WTC11 (cell line): Measurements from ENCODE around the gene ANO4. TPM values are rescaled to one million over a fixed set of nuclear protein-coding genes. Genes with fewer than 3 reads are reported as not detected.
"Not testable (repeated sequence)": the region's sequence is repeated elsewhere in the genome, so short reads cannot be mapped to it uniquely, and the experiment has no call there.

ENCODE experiments used
- ATAC-seq: fragments of 200-7000 bp; cut with Tn5 transposase; 2 replicates; pipeline ENCODE4 v1.10.0; 2021; ENCODE audit warnings: mild to moderate bottlenecking, moderate library complexity
- CTCF ChIA-PET: fragments of 300-600 bp; sonication (Branson Sonifier 250); formaldehyde crosslinking; loops from one replicate; lab custom pipeline; 2021; ENCODE audit warnings: antibody characterized with exemption; lab: Charles Lee
- POLR2A ChIA-PET: fragments of 350-600 bp; sonication (Branson Sonifier 250); formaldehyde crosslinking; loops from one replicate; lab custom pipeline; 2021; ENCODE audit warnings: antibody characterized with exemption; lab: Charles Lee
- DNase-seq: peaks from one replicate; pipeline ENCODE4 v3.0.0; 2021; ENCODE audit warnings: low spot score
- H3K27ac Mint-ChIP-seq: 2 replicates; pipeline ENCODE4 v1.8.0; 2021; ENCODE audit warnings: mixed read lengths
- H3K27me3 Mint-ChIP-seq: 2 replicates; pipeline ENCODE4 v1.8.0; 2021; ENCODE audit warnings: low read depth, mild to moderate bottlenecking, moderate library complexity, mixed read lengths
- H3K36me3 Mint-ChIP-seq: 2 replicates; pipeline ENCODE4 v1.8.0; 2021; ENCODE audit warnings: mixed read lengths
- H3K4me1 Mint-ChIP-seq: 2 replicates; pipeline ENCODE4 v1.8.0; 2022; ENCODE audit warnings: mixed read lengths
- H3K4me3 Mint-ChIP-seq: 2 replicates; pipeline ENCODE4 v1.8.0; 2021; ENCODE audit warnings: mild to moderate bottlenecking, moderate library complexity, mixed read lengths
- H3K9me3 Mint-ChIP-seq: 2 replicates; pipeline ENCODE4 v1.8.0; 2021; ENCODE audit warnings: mixed read lengths
- ARID4B ChIP-seq: sonication (generic); formaldehyde crosslinking; IDR thresholded peaks from 2 replicates; pipeline ENCODE4 v1.8.0; 2023; ENCODE audit warnings: missing genetic modification reagents, mild to moderate bottlenecking, borderline replicate concordance
- ATF2 ChIP-seq: sonication (generic); formaldehyde crosslinking; IDR thresholded peaks from 2 replicates; pipeline ENCODE4 v1.8.1; 2022; ENCODE audit warnings: low read depth, missing genetic modification reagents, borderline replicate concordance
- ATF3 ChIP-seq: sonication (generic); formaldehyde crosslinking; conservative IDR thresholded peaks from 2 replicates; pipeline ENCODE4 v1.8.1; 2022; ENCODE audit warnings: mild to moderate bottlenecking, missing genetic modification reagents
- CREB1 ChIP-seq: sonication (generic); formaldehyde crosslinking; IDR thresholded peaks from 2 replicates; pipeline ENCODE4 v1.8.0; 2023; ENCODE audit warnings: mild to moderate bottlenecking, missing genetic modification reagents
- CTCF ChIP-seq: fragments of 200-600 bp; IDR thresholded peaks from 2 replicates; pipeline ENCODE4 v1.8.0; 2022; ENCODE audit warnings: antibody characterized with exemption
- EMX1 ChIP-seq: fragments of 250-450 bp; sonication (Bioruptor Pico); IDR thresholded peaks from 2 replicates; pipeline ENCODE4 v1.8.0; 2021; ENCODE audit warnings: mild to moderate bottlenecking
- ESRRA ChIP-seq: sonication (generic); formaldehyde crosslinking; IDR thresholded peaks from 2 replicates; pipeline ENCODE4 v1.8.1; 2022; ENCODE audit warnings: mild to moderate bottlenecking, missing genetic modification reagents, borderline replicate concordance
- FOXJ3 ChIP-seq: sonication (generic); formaldehyde crosslinking; IDR thresholded peaks from 2 replicates; pipeline ENCODE4 v1.9.0; 2021; ENCODE audit warnings: missing genetic modification reagents, mild to moderate bottlenecking, borderline replicate concordance
- FOXP1 ChIP-seq: sonication (generic); formaldehyde crosslinking; IDR thresholded peaks from 2 replicates; pipeline ENCODE4 v1.8.0; 2022; ENCODE audit warnings: missing genetic modification reagents, mild to moderate bottlenecking, moderate library complexity, borderline replicate concordance
- FOXP4 ChIP-seq: sonication (generic); formaldehyde crosslinking; IDR thresholded peaks from 2 replicates; pipeline ENCODE4 v1.8.0; 2022; ENCODE audit warnings: mild to moderate bottlenecking, missing genetic modification reagents
- TP53 ChIP-seq: sonication (generic); formaldehyde crosslinking; IDR thresholded peaks from 2 replicates; pipeline ENCODE4 v1.8.1; 2023; ENCODE audit warnings: mild to moderate bottlenecking, missing genetic modification reagents
- ZNF121 ChIP-seq: sonication (generic); formaldehyde crosslinking; IDR thresholded peaks from 2 replicates; pipeline ENCODE4 v1.8.0; 2023; ENCODE audit warnings: missing genetic modification reagents
- ZNF219 ChIP-seq: sonication (generic); formaldehyde crosslinking; IDR thresholded peaks from 2 replicates; pipeline ENCODE4 v1.8.0; 2023; ENCODE audit warnings: missing genetic modification reagents, mild to moderate bottlenecking, borderline replicate concordance
- ZNF263 ChIP-seq: sonication (generic); formaldehyde crosslinking; IDR thresholded peaks from 2 replicates; pipeline ENCODE4 v1.8.1; 2022; ENCODE audit warnings: low read depth, mild to moderate bottlenecking, moderate library complexity, missing genetic modification reagents
- ZNF532 ChIP-seq: fragments of 250-450 bp; sonication (Bioruptor Pico); IDR thresholded peaks from 2 replicates; pipeline ENCODE4 v1.9.0; 2021; ENCODE audit warnings: mild to moderate bottlenecking, borderline replicate concordance
- ZNF671 ChIP-seq: fragments of 250-450 bp; sonication (Bioruptor Pico); IDR thresholded peaks from 2 replicates; pipeline ENCODE4 v1.8.0; 2021; ENCODE audit warnings: mild to moderate bottlenecking
- total RNA-seq: library from RNA; stranded (reverse); gene quantifications from 3 replicates; pipeline ENCODE4 v1.2.3, GENCODE V29; 2021

The ANO4 gene
- total RNA-seq, 1 experiment from 2014 or later = 2.6 TPM

- TF ChIP-seq CTCF (no peak), FOXP1 (CRISPR knock-in tag) (no peak), EMX1 (no peak), TP53 (no peak), ZNF263 (CRISPR knock-in tag) (no peak)
These were observed 138.0 kb downstream of the ANO4 start (continued) for GRCh38 chr12:100932571-100932970.

GRCh38 chr12:100933531-100933930 lies 139.0 kb downstream of the ANO4 start:
- H3K27me3 Mint-ChIP-seq, H3K9me3 Mint-ChIP-seq, H3K27ac Mint-ChIP-seq, H3K4me3 Mint-ChIP-seq, H3K36me3 Mint-ChIP-seq, ATAC-seq, H3K4me1 Mint-ChIP-seq, POLR2A ChIA-PET, DNase-seq, CTCF ChIA-PET: not testable (repeated sequence)

GRCh38 chr12:100935929-100936328 lies 141.4 kb downstream of the ANO4 start:
- ATAC-seq (no peak), DNase-seq (no peak)
- H3K27me3 Mint-ChIP-seq = no peaks in the 10 kb centered on the region
- no peak for TF ChIP-seq ZNF121
- no peak overlapping the region for H3K4me3 Mint-ChIP-seq
- CTCF ChIA-PET = no interaction called here
- H3K36me3 Mint-ChIP-seq = no peaks in the 10 kb centered on the region
- peaks cover 5% of the 10 kb centered on the region for H3K9me3 Mint-ChIP-seq
- no peak overlapping the region for H3K27ac Mint-ChIP-seq
- peaks cover 9% of the 10 kb centered on the region for H3K4me1 Mint-ChIP-seq
- POLR2A ChIA-PET = no interaction called here

- ChIA-PET CTCF (no interaction called here), POLR2A (no interaction called here)
- H3K4me3 Mint-ChIP-seq = no peak overlapping the region
- no peaks in the 10 kb centered on the region for H3K27me3 Mint-ChIP-seq
- H3K36me3 Mint-ChIP-seq = no peaks in the 10 kb centered on the region
- H3K27ac Mint-ChIP-seq = no peak overlapping the region
- peaks cover 5% of the 10 kb centered on the region for H3K4me1 Mint-ChIP-seq
- no peak for DNase-seq
- ATAC-seq = no peak
- H3K9me3 Mint-ChIP-seq = peaks cover 5% of the 10 kb centered on the region
- TF ChIP-seq FOXJ3 (CRISPR knock-in tag) (no peak), ARID4B (CRISPR knock-in tag) (no peak), ZNF671 (CRISPR knock-in tag) (no peak), ESRRA (CRISPR knock-in tag) (no peak), FOXP4 (CRISPR knock-in tag) (no peak), ZNF532 (CRISPR knock-in tag) (no peak), ATF2 (CRISPR knock-in tag) (no peak), CREB1 (CRISPR knock-in tag) (no peak), ZNF219 (no peak), ATF3 (CRISPR knock-in tag) (no peak)
These were observed 142.1 kb downstream of the ANO4 start for GRCh38 chr12:100936661-100937060.
